ENCODE data around the gene NDUFA13. TPM values are rescaled to one million over a fixed set of nuclear protein-coding genes. Genes with fewer than 3 reads are reported as not detected.

The NDUFA13 gene
- total and polyA plus RNA-seq, 2 experiments from 2014 or later: 80.4 to 615 TPM

DNA sequence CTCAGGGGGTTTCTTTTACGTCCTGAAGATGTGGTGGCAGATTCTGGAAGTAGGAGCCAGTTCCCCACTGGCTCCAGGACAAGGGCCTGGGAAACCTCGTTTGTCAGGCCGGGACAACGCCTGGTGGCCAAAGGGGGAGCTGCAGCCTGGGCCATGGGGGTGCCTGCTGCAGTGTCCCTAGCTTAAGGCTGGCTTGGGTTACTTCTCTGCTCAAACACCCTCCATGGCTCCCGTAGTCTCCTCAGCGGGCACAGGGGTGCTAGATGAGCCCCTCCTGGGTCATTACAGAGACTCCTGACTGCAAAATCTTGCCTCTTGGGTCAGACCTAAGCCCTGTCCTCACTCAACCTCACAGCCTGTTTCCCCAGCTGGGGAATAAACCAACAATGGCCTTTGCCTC, 36.8 kb downstream of the NDUFA13 start:
- TF ChIP-seq CTCF (IDR thresholded peaks at IDR 0.05; ENCODE audit: poor library complexity) (peak; percentile 46), EZH2 (IDR thresholded peaks at IDR 0.05; ENCODE audit: borderline replicate concordance) (no peak), EZH2phosphoT487 (IDR thresholded peaks at IDR 0.05; ENCODE audit: low read depth, severe bottlenecking, unreplicated experiment) (no peak)
- Histone ChIP-seq H3K9me3 (ENCODE audit: low read depth) (no peaks in the 10 kb centered on the region), H2AFZ (no peak overlapping the region), H4K20me1 (ENCODE audit: insufficient read depth, poor library complexity, severe bottlenecking) (no peaks in the 10 kb centered on the region), H3K36me3 (replicated peaks; ENCODE audit: insufficient read depth, low read depth) (no peaks in the 10 kb centered on the region), H3K4me2 (no peak overlapping the region), H3K4me1 (ENCODE audit: insufficient read depth) (peaks cover 7% of the 10 kb centered on the region), H3K27ac (no peak overlapping the region), H3K9me2 (replicated peaks; ENCODE audit: insufficient read depth) (no peaks in the 10 kb centered on the region), H3K4me3 (no peak overlapping the region), H3K79me2 (no peaks in the 10 kb centered on the region), H3K27me3 (no peaks in the 10 kb centered on the region)
- 68% methylated on average over 5 of the region's 6 CpGs for WGBS (ENCODE audit: low lambda C conversion rate, missing lambda C conversion rate)
- DNase-seq (ENCODE audit: low spot score): peak; percentile 49

- Histone ChIP-seq H3K79me2 (no peaks in the 10 kb centered on the region), H3K27ac (no peak overlapping the region), H3K36me3 (replicated peaks; ENCODE audit: insufficient read depth, low read depth) (no peaks in the 10 kb centered on the region), H3K27me3 (no peaks in the 10 kb centered on the region), H2AFZ (no peak overlapping the region), H3K9me3 (ENCODE audit: low read depth) (no peaks in the 10 kb centered on the region), H4K20me1 (ENCODE audit: insufficient read depth, poor library complexity, severe bottlenecking) (no peaks in the 10 kb centered on the region), H3K9me2 (replicated peaks; ENCODE audit: insufficient read depth) (no peaks in the 10 kb centered on the region), H3K4me1 (ENCODE audit: insufficient read depth) (peaks cover 7% of the 10 kb centered on the region), H3K4me2 (no peak overlapping the region), H3K4me3 (no peak overlapping the region)
- no peak for DNase-seq (ENCODE audit: low spot score)
- TF ChIP-seq CTCF (IDR thresholded peaks at IDR 0.05; ENCODE audit: poor library complexity) (no peak), EZH2phosphoT487 (IDR thresholded peaks at IDR 0.05; ENCODE audit: low read depth, severe bottlenecking, unreplicated experiment) (no peak), EZH2 (IDR thresholded peaks at IDR 0.05; ENCODE audit: borderline replicate concordance) (no peak)
- WGBS (ENCODE audit: low lambda C conversion rate, missing lambda C conversion rate): 92% methylated on average over 10 of the region's 10 CpGs
Observed at GRCh38 chr19:19553670-19554069, 37.6 kb downstream of the NDUFA13 start.

- no peaks in the 10 kb centered on the region for H3K9me2 ChIP-seq (replicated peaks; ENCODE audit: insufficient read depth)
- H3K4me2 ChIP-seq: no peak overlapping the region
- H3K4me1 ChIP-seq (ENCODE audit: insufficient read depth): peaks cover 7% of the 10 kb centered on the region
- no peak overlapping the region for H2AFZ ChIP-seq
- H3K27ac ChIP-seq: no peak overlapping the region
- no peak overlapping the region for H3K4me3 ChIP-seq
- H3K27me3 ChIP-seq: no peaks in the 10 kb centered on the region
- no peaks in the 10 kb centered on the region for H3K36me3 ChIP-seq (replicated peaks; ENCODE audit: insufficient read depth, low read depth)
- no peaks in the 10 kb centered on the region for H3K79me2 ChIP-seq
- TF ChIP-seq CTCF (IDR thresholded peaks at IDR 0.05; ENCODE audit: poor library complexity) (peak; percentile 50), EZH2phosphoT487 (IDR thresholded peaks at IDR 0.05; ENCODE audit: low read depth, severe bottlenecking, unreplicated experiment) (no peak), EZH2 (IDR thresholded peaks at IDR 0.05; ENCODE audit: borderline replicate concordance) (no peak)
- no peaks in the 10 kb centered on the region for H3K9me3 ChIP-seq (ENCODE audit: low read depth)
- WGBS (ENCODE audit: low lambda C conversion rate, missing lambda C conversion rate): 77% methylated on average over 32 of the region's 34 CpGs
- no peaks in the 10 kb centered on the region for H4K20me1 ChIP-seq (ENCODE audit: insufficient read depth, poor library complexity, severe bottlenecking)
- DNase-seq (ENCODE audit: low spot score): peak; percentile 53
Observed at GRCh38 chr19:19554074-19555023, 38.3 kb downstream of the NDUFA13 start.

All from hepatocyte (in vitro differentiated cells).